Measurements from ENCODE around the gene ZC3H10.

DNA sequence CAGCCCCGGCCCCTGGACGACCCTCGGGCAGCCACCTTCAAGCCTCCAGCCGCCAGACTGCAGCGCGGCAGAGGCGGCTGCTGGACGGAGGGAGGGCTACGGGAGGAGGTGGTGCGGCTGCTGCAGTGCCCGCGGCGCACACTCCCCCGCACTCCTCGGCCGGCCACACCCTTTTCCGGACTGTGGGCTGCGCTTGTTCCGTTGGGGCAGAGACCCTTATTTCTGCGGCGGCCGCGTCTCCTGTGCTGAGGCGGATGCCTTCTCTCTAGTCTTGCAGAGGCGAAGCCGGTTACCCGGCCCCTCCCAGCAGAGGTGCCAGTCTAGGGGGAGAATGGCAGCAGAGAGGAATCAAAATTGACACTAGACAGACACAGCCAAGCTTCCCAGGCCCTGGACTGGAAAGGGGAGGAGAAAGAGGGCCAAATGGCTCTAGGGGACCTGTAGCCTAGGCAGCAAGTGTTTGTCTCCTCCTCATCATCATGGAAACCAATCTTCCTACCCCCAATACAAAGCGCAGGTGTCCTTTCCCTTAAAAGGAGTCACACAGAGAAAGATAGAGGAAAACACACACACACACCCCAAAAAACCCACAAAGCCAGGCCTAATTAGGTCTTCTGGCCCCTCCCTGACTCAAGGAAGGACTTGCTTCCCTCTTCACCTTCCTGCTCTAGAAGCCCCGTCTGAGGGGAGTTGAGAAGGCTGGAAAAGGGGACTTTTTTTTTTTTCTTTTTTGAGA lies 11.3 kb downstream of the ZC3H10 start:
- TF ChIP-seq, protein P1, sequence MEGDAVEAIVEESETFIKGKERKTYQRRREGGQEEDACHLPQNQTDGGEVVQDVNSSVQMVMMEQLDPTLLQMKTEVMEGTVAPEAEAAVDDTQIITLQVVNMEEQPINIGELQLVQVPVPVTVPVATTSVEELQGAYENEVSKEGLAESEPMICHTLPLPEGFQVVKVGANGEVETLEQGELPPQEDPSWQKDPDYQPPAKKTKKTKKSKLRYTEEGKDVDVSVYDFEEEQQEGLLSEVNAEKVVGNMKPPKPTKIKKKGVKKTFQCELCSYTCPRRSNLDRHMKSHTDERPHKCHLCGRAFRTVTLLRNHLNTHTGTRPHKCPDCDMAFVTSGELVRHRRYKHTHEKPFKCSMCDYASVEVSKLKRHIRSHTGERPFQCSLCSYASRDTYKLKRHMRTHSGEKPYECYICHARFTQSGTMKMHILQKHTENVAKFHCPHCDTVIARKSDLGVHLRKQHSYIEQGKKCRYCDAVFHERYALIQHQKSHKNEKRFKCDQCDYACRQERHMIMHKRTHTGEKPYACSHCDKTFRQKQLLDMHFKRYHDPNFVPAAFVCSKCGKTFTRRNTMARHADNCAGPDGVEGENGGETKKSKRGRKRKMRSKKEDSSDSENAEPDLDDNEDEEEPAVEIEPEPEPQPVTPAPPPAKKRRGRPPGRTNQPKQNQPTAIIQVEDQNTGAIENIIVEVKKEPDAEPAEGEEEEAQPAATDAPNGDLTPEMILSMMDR (IDR thresholded peaks at IDR 0.05 in 8 of 11, conservative IDR thresholded peaks at IDR 0.05 in 3 of 11), result peak in 1 of 11 experiments; percentile 17
- TF ChIP-seq POLR2A (IDR thresholded peaks at IDR 0.05) (peak; percentile 13 to 62 (median 30)), POLR2AphosphoS5 (IDR thresholded peaks at IDR 0.05) (peak; percentile 88 to 94 (median 93))
